ENCODE measurements around the gene DENND11.

The DENND11 gene

DNA sequence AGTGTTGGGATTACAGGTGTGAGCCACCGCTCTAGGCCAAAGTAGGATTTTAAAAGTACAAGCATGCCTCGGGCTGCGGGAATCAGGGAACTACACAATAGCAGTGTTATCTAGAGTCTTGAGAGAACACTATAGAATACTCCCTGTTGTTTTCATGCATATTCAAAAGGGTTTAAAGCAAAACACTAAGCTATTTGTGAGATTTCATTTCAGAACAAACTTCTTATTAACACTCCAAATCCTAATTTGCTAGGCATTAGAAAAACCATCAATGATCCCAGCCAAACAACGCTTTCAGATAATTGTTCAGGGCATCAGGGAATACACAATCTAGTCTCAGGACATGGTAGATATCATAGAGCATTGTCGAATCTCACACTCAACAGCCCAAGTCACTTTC, 13.9 kb downstream of the DENND11 start:
- TF ChIP-seq, protein P1, sequence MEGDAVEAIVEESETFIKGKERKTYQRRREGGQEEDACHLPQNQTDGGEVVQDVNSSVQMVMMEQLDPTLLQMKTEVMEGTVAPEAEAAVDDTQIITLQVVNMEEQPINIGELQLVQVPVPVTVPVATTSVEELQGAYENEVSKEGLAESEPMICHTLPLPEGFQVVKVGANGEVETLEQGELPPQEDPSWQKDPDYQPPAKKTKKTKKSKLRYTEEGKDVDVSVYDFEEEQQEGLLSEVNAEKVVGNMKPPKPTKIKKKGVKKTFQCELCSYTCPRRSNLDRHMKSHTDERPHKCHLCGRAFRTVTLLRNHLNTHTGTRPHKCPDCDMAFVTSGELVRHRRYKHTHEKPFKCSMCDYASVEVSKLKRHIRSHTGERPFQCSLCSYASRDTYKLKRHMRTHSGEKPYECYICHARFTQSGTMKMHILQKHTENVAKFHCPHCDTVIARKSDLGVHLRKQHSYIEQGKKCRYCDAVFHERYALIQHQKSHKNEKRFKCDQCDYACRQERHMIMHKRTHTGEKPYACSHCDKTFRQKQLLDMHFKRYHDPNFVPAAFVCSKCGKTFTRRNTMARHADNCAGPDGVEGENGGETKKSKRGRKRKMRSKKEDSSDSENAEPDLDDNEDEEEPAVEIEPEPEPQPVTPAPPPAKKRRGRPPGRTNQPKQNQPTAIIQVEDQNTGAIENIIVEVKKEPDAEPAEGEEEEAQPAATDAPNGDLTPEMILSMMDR (IDR thresholded peaks at IDR 0.05; ENCODE audit: low read depth, low read length): no peak
- DNase-seq (ENCODE audit: low read depth in 2 of 2): no peak
- H3K4me3 ChIP-seq (replicated peaks in 1 of 2; ENCODE audit: low read depth in 2 of 2, low read length in 2 of 2): no peak overlapping the region

GRCh38 chr7:141686670-141687069, 15.3 kb downstream of the DENND11 start:
- TF ChIP-seq, protein P1 (IDR thresholded peaks at IDR 0.05; ENCODE audit: low read depth, low read length): no peak
- H3K4me3 ChIP-seq (replicated peaks in 1 of 2; ENCODE audit: low read depth in 2 of 2, low read length in 2 of 2): no peak overlapping the region
- DNase-seq (ENCODE audit: low read depth in 2 of 2): no peak

- TF ChIP-seq, protein P1 (IDR thresholded peaks at IDR 0.05; ENCODE audit: low read depth, low read length): no peak
- H3K4me3 ChIP-seq (replicated peaks in 1 of 2; ENCODE audit: low read depth in 2 of 2, low read length in 2 of 2): no peak overlapping the region
- DNase-seq (ENCODE audit: low read depth in 2 of 2): no peak
These were observed 15.9 kb downstream of the DENND11 start for GRCh38 chr7:141686074-141686473.

DNA sequence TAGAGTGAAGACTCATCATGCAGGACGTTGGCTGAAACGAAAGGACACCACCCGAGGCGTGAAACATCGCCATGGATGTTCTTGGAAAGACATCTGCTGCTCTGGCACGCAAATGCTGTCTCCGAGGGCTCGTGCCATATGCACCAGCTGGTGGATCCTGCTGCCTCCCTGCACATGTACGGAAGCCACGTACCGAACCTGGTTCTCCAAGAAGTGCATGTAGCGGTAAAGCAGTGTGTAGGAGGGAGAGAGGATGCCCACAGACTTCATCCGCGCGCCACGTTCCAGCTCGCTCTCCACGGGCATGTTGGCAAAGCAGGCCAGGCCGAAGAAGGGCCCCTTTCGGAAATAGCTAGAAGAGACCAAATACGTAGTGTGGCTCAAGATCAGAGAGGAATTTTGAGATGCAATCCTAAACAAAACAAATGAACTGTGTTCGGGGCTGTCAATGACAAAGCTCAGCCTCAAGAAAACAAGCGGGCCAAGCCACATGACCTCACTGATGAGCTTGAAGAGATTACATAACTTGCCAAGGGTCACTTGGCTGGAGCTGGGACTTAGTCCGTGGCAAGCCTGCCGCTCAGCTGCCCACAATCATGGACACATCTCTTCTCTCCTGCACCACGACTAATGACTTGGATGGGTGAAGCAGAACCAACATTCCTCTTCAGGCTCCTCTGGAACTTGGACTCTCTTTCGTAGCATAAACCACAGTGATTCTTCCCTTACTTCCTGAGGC, 16.5 kb downstream of the DENND11 start:
- TF ChIP-seq, protein P1 (IDR thresholded peaks at IDR 0.05; ENCODE audit: low read depth, low read length): no peak
- no peak for DNase-seq (ENCODE audit: low read depth in 2 of 2)
- no peak overlapping the region for H3K4me3 ChIP-seq (replicated peaks in 1 of 2; ENCODE audit: low read depth in 2 of 2, low read length in 2 of 2)

DNA sequence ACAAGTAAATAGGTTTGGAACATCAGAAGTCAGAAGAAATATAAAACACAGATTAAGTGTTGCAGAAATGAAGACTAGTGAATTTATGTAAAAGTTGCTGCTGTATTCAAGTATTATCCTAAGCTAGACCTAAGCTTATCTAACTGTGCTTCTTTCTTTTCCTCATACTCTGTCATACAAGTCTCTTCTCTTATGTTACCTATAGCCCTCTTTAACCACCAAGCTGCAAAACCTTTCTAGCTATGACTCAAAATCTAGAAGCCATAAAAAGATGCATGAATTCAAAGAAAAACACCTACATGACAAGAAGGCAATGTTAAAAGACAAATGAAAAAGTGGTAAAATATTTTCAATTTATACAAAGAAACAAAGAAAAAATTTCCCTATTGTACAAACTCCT, 23.0 kb downstream of the DENND11 start:
- TF ChIP-seq, protein P1 (IDR thresholded peaks at IDR 0.05; ENCODE audit: low read depth, low read length): no peak
- H3K4me3 ChIP-seq (replicated peaks in 1 of 2; ENCODE audit: low read depth in 2 of 2, low read length in 2 of 2): no peak overlapping the region
- no peak for DNase-seq (ENCODE audit: low read depth in 2 of 2)

- TF ChIP-seq, protein P1 (IDR thresholded peaks at IDR 0.05; ENCODE audit: low read depth, low read length): no peak
- H3K4me3 ChIP-seq (replicated peaks in 1 of 2; ENCODE audit: low read depth in 2 of 2, low read length in 2 of 2): no peak overlapping the region
- peak; percentile 26 to 82 for DNase-seq (ENCODE audit: low read depth in 2 of 2)
These were observed 25.3 kb downstream of the DENND11 start for GRCh38 chr7:141676618-141677017.
